NK-92 treated with Interleukin-12 subunit alpha and Interleukin-12 subunit beta, amount 100 ng/mL, for 24 hours (cell line): ENCODE data around the gene HADH.
"Not testable (repeated sequence)": the region's sequence is repeated elsewhere in the genome, so short reads cannot be mapped to it uniquely, and the experiment has no call there.

Experiments used
- DNase-seq: peaks from one replicate; lab custom pipeline; 2025; lab: John Stamatoyannopoulos, UW

Gene HADH

DNA sequence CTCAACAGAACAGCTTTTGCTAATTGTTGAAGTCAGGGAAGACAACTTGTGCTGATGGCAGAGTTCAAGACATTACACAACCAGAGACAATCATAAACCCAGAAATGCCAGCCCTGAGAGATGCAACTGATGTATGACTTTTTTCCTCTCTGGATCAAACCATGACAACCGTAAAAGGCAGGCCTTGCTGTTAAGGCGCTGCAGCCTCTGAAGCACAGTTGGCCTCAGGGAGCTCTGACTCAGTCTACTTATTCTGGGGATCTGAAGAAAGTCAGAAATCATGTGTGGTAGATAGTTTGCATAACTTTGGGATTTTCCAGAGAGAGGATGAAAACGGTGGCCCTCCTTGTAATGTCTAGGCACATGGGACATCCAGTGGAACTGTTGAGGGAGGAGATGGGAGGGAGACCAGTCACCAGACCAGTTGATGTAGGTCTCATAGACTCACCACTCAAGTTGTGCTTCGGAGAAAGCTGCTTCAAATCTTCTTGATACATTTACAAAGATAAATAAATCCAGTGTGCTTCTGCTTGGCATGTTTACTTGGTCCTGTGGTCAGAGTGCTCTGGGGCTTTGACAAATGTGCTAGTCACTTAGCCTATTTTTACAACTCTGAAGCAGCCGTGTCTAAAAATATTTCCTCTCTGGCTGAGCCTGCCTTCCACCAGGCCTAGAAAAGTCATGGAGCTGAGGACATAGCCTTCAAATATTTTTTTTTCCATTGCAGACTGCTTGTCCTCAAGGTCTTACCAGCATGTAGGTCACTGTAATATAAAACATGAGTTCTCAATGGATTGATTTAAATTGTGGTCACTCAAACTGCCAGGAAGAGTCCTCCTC lies 7.5 kb downstream of the HADH start:
- no peak for DNase-seq

DNA sequence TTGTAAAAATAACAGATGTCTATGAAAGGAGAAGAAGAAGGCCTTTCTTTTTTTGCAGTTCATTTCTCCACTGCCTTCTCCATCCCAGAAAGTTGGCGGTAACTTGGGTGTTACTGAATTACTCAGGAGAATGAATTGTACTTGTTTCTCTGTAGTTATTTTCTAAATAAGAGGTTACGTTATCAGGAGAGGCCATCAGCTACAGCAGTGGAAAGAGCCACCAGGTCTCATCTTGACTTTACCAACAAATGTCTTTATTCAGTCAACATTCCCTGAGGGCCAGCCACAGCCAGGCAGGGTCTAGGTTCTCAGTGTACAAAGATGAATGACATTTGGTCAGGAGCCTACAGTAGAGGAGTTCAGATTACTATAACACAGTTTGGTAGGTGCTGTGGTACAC lies 8.1 kb downstream of the HADH start:
- no peak for DNase-seq

- no peak for DNase-seq
Measured at GRCh38 chr4:107999932-108000539, 10.3 kb downstream of the HADH start.

DNA sequence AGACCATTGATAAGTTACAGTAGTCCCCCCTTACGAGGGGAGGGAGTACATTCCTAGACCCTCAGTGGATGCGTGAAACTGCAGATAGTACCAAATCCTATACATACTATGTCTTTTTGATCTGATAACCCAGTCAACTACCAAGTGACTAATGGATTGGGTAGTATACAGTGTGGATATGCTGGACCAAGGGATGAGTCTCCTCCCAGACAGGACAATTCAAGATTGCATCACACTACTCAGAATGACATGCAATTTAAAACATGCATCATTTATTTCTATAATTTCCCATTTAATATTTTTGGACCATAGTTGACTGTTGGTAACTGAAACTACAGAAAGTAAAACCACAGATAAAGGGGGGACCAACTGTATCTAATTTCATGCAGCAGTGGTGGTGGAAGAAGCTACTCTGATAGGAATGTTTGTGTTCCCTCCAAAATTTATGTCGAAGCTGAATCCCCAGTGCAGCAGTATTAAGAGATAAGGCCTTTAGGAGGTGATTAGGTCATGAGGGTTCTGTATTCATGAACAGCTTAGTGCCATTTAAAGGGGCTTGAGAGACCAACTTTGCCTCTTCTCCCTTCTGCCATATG lies 11.9 kb downstream of the HADH start:
- DNase-seq = no peak

GRCh38 chr4:108003982-108004515 lies 14.4 kb downstream of the HADH start:
- DNase-seq = no peak

- DNase-seq = no peak
Measured at GRCh38 chr4:108004646-108005045, 15.0 kb downstream of the HADH start.

DNA sequence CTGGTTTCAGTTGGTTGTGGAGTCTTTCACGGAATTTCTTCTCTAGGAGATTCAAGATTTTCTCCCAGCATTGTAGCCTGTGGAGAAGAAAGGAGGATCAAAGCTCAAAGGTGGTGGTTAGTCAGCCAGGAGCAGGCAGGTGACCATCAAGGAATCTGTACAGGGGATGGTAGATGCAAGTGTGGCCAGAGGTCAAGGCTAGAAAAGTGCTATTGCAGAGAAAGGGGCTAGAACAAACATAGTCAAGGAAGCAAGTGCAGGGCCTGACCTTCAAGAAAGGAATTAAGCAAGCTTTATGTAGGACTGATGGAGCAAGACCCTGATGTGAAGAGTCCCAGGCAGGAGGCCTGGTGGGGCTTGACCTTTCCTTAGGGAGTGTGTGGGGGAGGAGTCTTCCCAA lies 16.1 kb downstream of the HADH start:
- DNase-seq = no peak

DNA sequence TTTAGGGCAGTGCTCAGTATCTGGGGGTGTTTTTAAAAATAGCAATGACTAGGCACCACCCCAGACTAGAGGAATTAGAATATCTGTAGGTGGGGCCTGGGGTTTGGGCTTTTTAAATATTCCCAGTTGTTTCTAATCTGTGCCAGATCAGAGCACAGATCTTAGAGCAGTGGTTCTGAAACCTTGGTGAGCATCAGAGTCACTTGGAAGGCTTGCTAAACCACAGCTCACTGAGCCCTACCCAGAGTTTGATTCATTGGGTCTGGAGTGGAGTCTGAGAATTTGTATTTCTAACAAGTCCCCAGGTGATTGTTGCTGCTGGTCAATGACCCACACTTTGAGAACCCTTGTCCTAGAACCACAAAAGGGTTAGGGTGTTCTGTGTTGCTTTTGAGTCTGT lies 16.7 kb downstream of the HADH start:
- DNase-seq = no peak

DNA sequence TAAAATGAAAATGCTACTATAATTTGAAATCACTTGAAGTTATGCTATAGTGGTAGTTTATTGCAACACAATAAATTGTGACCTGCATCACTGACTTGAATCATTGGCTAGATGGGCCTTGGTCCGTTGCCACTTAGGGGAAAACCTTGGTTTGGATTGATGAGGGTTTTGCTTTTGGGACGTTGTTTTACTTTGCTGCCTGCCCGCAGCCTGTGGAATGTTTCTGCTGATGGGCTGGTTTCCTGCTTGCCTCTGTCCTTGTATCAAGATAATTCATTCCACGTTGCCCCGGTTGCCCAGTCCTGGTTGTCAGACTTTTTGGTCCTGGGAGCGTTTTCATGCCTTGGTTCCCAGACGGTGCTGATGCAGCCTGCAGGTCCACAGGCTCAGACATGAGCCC lies 18.3 kb downstream of the HADH start:
- no peak for DNase-seq

GRCh38 chr4:108008721-108009120 lies 19.0 kb downstream of the HADH start:
- no peak for DNase-seq

GRCh38 chr4:108010167-108010566 lies 20.5 kb downstream of the HADH start:
- no peak for DNase-seq

DNA sequence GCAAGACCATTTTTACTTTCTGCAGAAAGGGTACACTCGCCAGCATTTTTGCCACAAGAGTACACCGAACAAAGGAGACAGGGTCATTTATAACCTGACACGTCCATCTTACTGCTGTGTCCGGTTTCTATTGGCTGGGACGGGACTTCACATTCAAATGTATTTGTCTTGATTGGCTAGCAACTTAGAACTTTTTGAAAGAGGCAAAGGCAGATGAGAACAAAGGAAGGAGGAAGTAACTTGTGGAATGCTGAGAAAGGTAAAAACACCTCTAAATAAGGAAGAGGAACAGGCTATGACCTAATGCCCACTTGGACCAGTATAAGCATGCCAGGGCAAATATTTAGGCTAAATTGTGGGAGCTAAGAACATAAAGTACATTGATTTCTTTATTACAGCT lies 22.7 kb downstream of the HADH start:
- DNase-seq = not testable (repeated sequence)

DNA sequence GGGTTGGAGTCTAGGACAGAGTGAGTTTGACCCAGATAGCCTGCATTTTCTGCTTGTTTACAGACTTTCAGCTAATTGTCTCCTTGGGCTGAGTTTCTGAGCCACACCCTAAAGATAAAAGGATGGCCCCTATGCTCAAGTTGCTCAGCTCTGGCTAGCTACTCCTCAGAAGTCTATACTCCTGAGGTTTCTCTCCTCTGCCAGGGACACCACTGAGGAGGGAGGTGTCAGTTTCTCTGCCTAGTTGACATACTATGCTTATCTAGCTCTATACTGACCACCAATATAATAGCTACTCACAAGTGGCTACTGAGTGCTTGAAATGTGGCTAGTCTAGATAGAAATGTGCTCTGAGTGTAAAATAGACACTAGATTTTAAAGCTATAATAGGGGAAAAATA lies 23.6 kb downstream of the HADH start:
- DNase-seq = no peak

DNA sequence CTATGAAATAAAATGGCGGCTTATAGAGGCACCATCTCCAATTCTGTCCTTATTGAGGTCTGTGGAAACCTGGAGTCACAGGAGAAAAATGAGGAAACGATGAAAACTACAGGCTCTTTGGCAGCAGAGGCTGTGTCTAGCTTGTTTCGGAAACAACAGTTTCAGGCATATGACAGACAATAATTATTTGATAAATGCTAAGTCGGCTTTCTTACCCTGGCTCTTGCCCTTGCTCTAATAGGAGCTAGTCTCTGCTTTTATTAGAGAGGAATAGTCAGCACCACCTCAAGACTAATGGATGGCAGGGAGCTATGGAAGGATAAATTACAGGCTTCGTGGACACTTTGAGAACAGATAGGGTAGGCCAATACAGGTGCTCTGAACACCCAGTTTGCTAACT lies 24.3 kb downstream of the HADH start:
- DNase-seq = no peak

- peak; percentile 3 for DNase-seq
Measured at GRCh38 chr4:108018040-108018883, 28.6 kb downstream of the HADH start.

DNA sequence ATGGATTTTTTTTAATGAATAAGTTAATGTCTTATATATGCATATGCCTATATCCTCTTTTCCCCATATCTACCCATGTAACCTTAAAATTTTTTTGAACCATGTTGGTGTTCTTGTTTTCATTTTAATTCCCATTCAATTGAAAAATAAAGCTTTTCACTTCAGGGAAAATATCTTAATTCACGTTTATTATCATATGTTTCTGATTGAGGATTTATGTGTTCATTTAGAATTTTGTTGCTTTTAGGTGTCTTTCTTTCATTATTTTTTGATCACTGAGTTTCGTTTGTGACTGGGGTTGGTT lies 29.1 kb downstream of the HADH start:
- DNase-seq = no peak

GRCh38 chr4:108024085-108024877 lies 34.6 kb downstream of the HADH start:
- DNase-seq = no peak

GRCh38 chr4:108024878-108025165 lies 35.1 kb downstream of the HADH start:
- no peak for DNase-seq

DNA sequence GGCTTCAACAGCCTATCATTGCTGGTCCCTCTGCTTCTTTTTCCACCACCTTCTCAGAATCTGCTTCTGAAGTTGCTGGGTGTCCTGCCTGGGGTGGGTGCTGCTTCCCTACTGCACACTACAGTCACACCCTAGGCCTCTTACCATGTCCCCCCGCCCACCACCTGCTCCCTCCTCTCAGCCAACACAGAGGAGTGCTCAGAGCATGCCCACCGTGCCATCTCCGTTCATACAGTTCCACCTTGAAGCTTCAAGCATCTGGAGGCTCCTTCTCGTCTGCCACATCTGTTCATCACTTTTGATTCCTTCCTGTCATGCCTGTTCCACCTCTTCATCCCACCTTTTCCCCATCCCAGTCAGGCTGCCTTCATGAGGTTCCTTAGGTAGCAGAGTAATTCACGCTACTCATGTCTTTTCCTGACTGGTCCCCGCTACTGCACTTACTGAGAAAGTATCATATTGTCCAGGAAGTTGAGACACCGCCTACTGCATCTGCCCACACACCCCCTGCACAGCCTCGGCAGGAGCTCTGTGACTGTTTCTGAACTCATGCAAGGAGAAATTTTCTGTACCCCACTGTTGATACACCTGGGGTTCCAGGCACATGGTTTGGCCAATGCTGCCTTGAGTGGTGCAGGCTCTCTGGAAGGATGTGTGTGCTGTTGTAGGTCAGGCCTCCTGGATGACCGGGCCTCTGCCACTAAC lies 39.5 kb downstream of the HADH start:
- DNase-seq = no peak

- no peak for DNase-seq
Measured at GRCh38 chr4:108029731-108030130, 40.0 kb downstream of the HADH start.

- no peak for DNase-seq
Measured at GRCh38 chr4:108030332-108030731, 40.6 kb downstream of the HADH start.
